HG02759 (cell line): ENCODE measurements around the gene RIC1.
"Not testable (repeated sequence)": the region's sequence is repeated elsewhere in the genome, so short reads cannot be mapped to it uniquely, and the experiment has no call there.

Experiments
- ATAC-seq: cut with Tn5 transposase; IDR thresholded peaks from one replicate; pipeline ENCODE4 v1.9.1; 2021; ENCODE audit warnings: mild to moderate bottlenecking, moderate library complexity; ENCODE audit not compliant: unreplicated experiment

Gene RIC1

DNA sequence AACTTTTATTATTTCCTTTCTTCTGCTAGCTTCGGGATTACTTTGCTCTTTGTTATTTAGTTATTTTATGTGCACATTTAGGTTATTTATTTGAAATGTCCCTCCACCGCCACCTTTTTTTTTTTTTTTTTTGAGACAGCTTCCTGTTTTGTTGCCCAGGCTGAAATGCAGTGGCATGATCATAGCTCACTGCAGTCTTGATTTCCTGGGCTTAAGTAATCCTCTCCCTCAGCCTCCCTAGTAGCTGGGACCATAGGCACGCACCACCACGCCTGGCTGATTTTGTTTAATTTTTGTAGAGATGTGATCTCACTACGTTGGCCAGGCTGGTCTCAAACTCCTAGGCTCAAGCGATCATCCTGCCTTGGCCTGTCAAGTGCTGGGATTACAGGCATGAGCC is 38.5 kb downstream of the RIC1 start:
- ATAC-seq: no peak

DNA sequence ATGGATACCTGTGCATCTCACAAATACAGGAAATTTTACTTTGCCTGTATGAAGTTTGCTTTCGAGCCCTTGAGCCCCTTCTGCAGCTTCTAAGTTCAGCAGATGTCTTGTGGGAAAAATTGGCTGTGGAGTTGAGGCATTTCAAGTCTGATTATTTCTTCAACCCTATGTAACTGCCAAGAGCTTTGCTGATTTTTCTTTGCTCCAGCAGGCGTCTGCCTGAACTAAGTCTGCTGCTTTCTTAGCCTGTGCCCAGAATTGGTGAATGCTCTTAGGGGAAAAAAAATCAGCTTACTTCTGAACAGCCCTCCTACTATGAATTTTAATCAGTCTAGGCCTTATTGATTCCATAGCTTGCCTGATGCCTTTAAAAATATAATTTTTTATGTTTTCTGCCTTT is 41.2 kb downstream of the RIC1 start:
- ATAC-seq: no peak

DNA sequence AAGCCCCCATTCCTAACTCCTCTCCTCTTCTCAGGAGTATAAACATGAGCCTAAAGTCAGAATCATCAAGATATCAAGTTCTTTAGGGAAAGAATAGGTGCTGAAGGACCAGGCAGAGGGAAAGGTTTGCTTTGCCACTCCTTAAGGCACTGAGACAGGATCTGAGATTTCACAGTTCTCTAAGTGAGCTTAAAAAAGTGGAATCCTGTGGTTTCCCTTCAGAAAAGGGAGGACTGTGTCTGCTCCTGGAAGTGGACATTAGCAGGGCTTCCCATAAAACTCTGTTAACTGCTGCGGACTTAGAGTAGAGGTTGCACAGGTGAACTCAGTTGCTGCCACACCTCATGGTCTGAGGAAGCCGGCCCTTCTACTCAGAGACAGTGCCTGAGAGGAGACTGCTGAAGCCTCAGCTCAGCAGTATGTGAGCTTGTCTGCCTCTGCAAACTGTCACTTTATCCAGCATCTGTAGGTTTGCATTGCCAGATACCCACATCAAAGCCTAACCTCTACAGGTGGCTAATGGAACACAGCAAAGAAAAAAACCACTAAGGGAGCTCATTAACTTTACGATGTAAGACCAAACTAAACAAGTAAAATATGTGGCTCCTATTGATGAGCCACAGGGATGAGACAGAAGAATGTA is 42.9 kb downstream of the RIC1 start:
- no peak for ATAC-seq

DNA sequence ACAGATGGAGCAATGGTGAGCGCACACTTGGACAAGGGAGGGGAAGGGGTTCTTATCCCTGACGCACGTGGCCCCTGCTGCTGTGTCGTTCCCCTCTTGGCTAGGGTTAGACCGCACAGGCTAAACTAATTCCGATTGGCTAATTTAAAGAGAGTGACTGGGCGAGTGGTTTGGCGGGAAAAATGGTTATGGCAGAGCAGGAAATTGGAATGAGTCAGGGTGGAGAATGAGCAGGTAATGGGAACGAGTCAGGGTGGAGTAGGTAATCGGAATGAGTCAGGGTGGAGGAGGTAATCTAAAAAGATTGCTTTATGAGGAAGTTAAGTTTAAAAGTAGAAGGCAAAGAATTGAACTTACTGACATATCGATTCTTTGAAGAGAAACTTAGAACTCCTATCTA is 46.1 kb downstream of the RIC1 start:
- ATAC-seq: not testable (repeated sequence)

DNA sequence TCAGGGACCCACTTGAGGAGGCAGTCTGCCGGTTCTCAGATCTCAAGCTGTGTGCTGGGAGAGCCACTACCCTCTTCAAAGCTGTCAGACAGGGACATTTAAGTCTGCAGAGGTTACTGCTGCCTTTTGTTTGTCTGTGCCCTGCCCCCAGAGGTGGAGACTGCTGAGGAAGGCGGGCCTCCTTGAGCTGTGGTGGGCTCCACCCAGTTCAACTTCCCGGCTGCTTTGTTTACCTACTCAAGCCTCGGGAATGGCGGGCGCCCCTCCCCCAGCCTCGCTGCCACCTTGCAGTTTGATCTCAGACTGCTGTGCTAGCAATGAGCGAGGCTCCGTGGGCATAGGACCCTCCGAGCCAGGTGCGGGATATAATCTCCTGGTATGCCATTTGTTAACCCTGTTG is 54.7 kb downstream of the RIC1 start:
- not testable (repeated sequence) for ATAC-seq

DNA sequence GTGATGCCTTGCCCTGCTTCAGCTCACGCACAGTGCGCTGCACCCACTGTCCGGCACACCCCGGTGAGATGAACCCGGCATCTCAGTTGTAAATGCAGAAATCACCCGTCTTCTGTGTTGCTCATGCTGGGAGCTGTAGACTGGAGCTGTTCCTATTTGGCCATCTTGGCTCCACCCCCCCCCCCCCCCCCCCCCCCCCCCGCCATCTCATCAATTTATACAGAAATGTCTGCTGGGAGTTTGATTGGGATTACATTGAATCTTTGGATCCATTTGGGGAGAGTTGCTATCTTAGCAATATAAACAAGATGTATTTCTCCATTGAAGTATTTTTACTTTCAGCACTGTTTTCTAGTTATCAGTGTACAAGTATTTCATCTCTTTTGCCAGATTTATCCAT is 55.2 kb downstream of the RIC1 start:
- no peak for ATAC-seq

DNA sequence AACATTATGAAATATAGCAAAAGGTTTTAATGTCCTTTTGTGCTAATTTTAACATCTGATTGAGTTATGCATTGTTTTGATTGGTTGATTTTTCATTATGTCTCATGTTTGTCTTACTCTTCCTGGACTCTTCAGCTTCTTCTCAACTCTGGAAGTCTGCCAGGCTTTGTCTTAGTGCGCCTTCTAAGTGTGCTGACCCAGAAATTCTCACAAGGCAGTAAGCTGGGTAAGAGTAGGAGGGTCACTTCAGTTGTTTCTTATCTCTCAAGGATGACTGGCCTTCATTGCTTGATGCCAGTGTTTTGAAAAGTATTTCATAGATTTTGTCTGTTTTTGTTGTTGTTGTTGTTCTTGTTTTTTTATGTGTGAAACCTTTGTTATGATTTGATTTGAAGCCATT is 59.2 kb downstream of the RIC1 start:
- no peak for ATAC-seq

DNA sequence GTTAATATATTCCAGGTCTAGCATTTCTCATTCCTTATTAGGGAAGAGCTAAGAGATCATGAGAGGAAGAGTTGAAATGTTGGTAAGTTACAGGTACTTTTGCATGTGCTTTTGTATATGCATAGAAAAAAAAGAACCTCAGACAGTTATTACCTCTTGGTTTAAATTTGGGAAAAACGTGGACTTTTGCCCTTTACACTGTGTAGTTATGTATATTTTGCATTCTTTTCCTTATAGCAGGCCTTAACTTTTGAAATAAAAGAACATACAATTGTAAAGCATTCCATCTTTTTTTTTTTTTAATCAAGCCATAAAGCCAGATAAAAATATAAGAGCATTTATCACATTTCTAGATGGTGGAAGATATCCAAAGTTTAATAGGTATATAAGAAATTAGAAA is 61.4 kb downstream of the RIC1 start:
- ATAC-seq: no peak

DNA sequence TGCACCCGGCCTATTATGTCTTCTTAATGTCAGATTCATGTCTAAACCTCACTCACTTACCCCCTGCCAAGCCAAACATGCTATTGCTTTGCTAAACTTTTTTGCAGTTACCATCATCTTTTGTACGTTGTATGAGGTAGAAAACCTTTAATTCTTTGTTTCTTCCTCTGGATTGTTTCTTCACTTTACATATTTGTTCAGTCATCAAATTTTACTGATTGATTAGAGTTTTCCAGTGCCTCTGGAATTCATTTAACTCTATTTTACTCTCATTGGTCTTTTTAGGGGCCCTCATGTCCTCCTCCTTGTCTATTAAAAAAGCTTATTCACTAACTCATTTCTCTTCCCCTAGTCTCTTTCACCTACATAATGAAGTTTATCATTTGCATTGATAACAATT is 67.0 kb downstream of the RIC1 start:
- ATAC-seq: no peak

DNA sequence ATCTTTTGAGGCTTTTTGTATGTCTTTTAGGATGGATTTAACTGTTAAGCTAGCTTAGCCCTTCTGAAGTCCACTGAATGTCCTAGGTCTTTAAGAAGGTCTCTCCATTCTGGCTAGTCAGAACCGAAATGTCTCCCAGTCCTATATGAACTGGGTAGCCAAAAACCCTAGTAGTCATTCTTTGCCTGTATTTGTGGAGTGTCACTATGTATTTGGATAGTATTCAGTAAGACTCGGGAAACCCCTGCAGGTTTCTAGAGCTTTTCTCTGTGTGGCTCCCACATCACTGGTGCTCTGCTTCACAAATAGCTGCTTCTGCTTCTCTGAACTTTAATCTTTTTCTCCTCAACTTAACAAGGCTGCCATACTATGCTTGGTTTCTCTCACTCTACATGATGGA is 68.0 kb downstream of the RIC1 start:
- peak; percentile 77 for ATAC-seq

DNA sequence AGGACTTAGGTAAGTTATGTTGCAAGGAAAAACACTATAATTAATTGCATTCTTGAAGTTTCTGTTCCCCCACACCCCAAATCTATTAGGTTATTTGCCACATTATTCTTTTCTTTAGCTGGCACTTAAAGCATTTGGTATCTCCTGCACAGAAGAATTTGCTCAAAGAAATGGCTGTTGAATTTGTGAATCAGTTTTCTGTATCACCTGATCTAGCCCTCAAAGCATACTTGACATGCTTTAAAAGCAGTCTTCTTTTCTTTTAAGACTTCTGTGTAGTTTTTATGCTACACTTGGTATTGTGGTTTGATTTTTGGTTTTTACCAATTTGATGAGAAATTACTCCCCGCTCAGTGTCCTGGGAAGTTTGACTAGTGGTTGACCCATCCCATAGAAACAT is 69.1 kb downstream of the RIC1 start:
- ATAC-seq: no peak

DNA sequence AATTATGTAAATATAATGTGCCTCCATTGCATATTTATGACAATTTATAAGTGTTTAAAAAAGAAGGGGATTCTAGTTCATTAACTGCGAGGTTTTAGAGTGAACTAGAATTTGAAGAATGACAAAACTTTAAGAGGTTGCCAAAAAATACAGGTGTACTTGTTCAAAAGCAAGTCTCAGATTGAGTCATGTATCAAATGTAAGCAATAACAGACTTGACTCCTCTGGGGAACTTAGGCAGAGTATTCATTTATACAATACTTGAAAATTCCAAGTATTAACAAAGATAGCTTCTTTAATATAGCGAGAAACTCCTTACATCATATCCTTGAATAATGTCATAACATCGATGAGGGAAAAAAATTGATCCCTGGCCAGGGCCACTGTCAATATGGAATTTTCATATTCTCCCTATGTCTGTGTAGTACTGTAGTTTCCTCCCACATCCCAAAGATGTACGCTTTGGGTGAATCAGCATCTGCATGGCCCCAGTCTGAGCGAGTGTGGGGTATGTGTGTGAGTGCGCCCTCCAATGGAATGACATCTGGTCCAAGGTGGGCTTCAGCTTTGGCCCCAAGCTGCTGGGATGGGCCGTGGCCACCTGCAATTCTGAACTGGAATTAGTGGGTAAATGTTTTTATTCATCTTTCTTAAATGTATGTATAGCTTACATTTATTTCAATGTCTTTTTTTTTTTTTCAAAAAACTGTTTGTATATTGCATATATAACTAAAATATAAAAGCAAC is 70.1 kb downstream of the RIC1 start:
- no peak for ATAC-seq

DNA sequence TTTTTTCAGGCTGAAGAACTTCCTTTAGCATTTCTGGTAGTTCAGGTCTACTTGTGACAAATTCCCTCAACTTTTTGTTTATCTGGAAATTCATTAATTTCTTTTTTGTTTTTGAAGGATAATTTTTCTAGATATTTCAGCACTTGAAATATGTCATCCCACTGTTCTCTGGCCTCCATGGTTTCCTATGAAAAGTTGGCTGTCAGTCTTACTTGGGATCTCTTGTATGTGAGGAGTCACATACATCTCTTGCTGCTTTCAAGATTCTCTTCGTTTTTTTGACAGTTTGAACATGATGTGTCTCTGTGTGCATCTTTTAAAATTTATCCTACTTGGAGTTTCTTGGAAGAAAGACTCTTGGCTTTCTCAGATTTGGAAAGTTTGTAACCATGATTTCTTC is 79.5 kb downstream of the RIC1 start:
- ATAC-seq: no peak

DNA sequence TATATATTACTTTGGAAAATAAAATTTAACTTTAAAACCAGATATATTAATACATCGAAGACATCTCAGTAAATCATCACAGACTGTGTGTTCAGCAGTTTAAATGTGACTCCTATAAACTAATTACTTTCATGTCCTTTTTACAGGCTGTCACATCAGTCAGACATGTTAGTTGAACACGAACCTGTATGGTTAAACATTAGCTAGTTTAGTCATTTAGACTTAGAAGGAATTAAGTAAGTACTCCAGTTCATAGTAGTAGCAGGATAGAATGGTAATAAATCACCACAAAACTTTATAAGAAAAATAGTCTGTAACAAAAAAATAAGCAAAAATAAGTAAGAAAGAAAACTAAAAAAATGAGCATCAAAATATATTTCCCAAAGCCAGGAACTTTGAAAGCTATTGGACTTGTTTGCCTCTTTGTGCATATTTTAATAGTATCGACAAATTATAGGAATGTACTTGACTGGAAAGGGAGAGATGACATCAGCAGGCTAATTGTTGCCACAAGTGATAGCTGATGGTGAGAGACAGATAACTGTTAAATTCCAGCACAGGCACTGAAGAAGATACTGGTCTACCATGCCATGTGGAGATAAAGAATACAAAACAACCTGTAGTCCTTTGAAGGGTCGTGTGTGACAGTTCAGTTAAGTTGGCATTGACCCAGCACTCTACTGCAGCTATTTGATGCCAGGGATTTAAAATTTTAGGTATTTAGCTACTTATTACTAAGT is 83.9 kb downstream of the RIC1 start:
- no peak for ATAC-seq

DNA sequence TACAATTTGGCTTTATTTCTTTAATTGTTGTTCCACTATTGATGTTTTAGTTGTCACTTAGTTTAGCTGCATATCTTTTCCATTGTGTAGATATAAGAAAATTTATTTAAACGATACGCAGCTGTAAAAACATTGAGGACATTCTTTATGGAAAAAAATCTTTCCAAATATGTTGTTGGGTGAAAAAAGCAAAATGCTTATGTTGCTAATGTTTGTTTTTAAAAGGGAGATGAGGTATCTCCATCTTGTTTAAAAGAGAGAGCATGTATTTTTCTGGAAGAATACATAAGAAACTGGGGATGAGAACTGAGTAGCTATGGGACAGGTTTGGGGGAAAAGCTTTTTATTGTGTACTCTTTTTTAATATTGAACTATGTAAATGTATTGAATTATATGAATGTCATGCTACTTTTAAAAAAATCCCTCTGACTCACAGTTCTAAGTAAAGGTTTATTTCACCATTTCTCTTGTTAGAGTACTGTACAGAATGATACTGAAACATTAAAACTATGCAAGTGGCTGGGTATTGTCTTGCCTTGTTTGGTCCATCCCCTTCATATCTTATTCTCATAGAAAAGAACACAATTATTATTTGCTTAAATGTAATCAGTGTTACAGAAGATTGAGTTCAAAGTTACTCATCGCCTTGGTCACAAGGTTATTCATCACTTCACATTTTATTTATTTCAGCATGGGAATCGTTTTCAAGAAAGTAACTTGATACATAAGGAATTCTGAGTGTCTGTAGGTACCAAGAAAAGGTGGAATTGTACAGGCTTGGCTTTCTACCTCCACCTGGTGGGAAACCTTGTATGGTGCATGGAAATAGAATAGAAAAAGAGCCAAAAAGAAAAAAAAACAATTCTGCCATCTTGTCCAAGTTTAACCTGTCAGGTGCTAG is 85.8 kb downstream of the RIC1 start:
- no peak for ATAC-seq

DNA sequence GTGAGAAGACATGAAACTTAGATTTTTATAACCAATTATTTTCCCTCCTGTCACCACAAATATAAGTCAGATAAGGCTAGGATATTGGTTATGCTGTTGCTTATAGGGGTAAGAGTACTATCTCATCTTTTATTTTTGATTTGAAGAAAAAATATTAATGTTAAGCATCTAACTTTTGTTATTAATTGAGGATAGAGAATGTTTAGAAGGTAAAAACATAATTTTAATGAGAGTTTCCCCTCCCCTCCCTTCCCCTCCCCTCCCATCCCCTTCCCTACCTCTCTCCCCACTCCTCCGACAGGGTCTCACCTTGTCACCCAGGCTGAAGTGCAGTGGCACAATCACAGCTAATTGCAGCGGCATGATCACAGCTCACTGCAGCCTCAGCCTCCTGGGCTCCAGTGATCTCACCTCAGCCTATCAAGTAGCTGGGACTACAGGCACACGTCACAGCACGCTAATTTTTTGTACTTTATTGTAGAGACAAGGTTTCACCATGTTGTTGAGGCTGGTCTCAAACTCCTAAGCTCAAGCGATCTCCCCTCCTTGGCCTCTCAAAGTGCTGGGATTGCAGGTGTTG is 86.7 kb downstream of the RIC1 start:
- ATAC-seq: no peak

DNA sequence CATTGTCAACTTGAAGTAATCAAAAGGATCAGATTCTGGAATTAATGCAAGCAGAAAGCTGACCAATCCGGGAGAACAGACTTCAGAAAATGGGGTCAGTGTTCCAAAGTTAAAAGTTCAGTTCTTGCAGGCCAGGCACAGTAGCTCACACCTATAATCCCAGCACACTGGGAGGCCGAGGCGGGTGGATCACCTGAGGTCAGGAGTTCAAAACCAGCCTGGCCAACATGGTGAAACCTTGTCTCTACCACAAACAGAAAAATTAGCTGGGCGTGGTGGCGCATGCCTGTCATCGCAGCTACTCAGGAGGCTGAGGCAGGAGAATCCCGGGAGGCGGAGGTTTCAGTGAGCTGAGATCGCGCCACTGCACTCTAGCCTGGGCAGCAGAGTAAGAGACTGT is 88.5 kb downstream of the RIC1 start:
- not testable (repeated sequence) for ATAC-seq

DNA sequence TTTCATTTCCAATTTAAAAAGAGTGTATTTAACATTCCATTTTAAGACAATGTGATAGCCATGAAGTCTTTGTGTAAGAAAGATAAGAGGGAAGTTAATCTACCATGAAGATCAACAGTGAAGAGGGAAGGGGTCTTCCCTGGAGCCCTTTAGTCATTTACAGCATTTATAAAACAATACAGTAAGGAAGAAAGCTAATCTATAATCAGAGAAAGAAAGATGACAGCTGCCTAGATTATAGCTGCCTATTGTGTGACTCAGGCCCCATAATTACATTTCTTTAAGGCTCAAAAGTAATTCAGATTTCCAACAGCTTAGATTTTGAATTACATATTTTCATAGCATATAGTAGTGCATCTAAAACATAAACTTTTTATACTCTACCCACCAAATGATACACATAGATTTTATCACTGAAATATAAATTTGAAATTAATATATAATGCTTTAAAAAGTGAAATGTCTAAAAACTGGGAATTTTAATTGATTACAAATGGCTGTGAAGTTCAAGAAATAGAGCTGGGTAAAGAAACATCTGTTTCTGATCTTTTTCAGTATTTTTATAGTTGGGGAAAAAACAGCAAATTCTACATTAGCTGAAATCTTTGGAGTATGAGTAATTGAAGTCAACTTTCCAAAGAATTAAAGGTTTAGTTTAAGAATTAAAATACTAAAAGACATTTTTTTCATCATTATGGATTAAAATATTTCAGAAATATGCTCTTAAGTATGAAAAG is 89.6 kb downstream of the RIC1 start:
- no peak for ATAC-seq

DNA sequence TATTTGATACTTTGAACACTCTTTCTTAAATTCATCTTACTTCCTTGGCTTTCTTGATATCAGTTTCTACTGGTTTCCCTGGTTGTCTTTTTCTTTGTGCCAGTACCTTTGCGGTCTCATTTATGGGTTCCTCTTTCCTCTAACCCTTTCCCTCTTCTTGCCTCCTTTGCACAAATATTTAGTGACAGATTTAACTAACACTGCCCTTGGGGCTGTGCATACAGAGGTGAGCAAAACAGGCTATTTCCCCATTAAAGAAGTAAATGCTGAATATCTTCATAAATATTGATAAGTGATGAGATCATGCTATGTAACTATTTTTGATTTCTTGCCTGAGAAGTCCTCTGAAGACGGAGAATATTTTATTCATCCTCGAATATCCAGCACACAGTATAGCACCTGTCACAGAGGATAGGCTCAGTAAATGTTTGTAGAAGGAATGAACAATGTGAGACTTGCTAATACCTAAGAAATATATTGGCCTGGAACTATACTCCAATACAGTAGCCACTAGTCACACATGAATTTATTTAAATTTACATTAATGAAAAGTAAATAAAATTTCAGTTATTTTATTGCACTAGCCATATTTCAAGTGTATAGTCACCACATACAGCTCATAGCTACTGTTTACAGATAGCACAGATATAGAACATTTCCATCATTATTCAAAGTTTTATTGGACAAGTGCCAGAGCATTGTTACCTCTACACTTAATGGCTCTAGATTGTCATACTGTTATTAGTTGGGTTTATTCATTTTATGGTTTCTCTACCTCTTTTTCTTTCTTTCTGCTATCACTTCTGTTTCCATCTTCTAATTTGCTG is 90.4 kb downstream of the RIC1 start:
- no peak for ATAC-seq
